Prostate gland (tissue), 2 donors: ENCODE results near the gene UVSSA. TPM values are rescaled to one million over a fixed set of nuclear protein-coding genes. Genes with fewer than 3 reads are reported as not detected.
A peak's percentile ranks its signal among the peaks of the same experiment; 100 is the strongest.

Experiments used
- DNase-seq: peaks from one replicate; pipeline ENCODE4 v3.0.0-alpha.2; 2019; ENCODE audit warnings: low spot score
- H3K27ac ChIP-seq, 2 donors: fragments of 200-600 bp; sonication (generic); 2 replicates each; pipeline ENCODE4 v1.5.1; 2017 to 2019
- H3K27me3 ChIP-seq: fragments of 200-600 bp; sonication (generic); replicated peaks from 2 replicates; pipeline ENCODE4 v1.5.1; 2019; ENCODE audit not compliant: insufficient read depth
- H3K36me3 ChIP-seq, 2 donors: fragments of 200-600 bp; sonication (generic); 1 replicate in 1 of 2; 2 replicates in 1 of 2; pipeline versions ENCODE4 v1.5.1 to v1.8.1; 2017 to 2019
- H3K4me1 ChIP-seq: fragments of 200-600 bp; sonication (generic); replicated peaks from 2 replicates; pipeline ENCODE4 v1.5.1; 2019
- H3K4me3 ChIP-seq, 2 donors: fragments of 200-600 bp; sonication (generic); 2 replicates each; pipeline ENCODE4 v1.5.1; 2017 to 2019
- H3K9me3 ChIP-seq: fragments of 200-600 bp; sonication (generic); 2 replicates; pipeline ENCODE4 v1.5.1; 2017
- POLR2A ChIP-seq: fragments of 450-650 bp; IDR thresholded peaks from one replicate; pipeline ENCODE4 v1.6.1; 2016; ENCODE audit warnings: antibody characterized with exemption, mild to moderate bottlenecking
- POLR2AphosphoS5 ChIP-seq: sonication (generic); formaldehyde crosslinking; IDR thresholded peaks from one replicate; pipeline ENCODE4 v1.6.1; 2017; ENCODE audit warnings: antibody characterized with exemption
- WGBS: methylation state at CpG from one replicate; pipeline ENCODE4 v1.1.5; 2018; 5-methylcytosine and 5-hydroxymethylcytosine counted together
- intact Hi-C: fragments of 100-400 bp; cut with DNase I; formaldehyde crosslinking; loops from one replicate; pipeline ENCODE4 v1.14.2; 2022
- total RNA-seq, 2 donors: library from RNA; depleted of rRNA; stranded (reverse); fragments of >200 nt; gene quantifications; one replicate each; pipeline ENCODE4 v1.1.0, GENCODE V29; 2016
- TF ChIP-seq, protein P1 (sequence below), 4 experiments: fragments of 200-600 bp in 2 of 4; fragments of 450-650 bp in 2 of 4; sonication (generic) in 2 of 4; IDR thresholded peaks; 1 replicate in 3 of 4; 2 replicates in 1 of 4; pipeline ENCODE4 v1.5.1; 2016 to 2019; ENCODE audit warnings: antibody characterized with exemption in 4 of 4, mild to moderate bottlenecking in 2 of 4, moderate library complexity in 2 of 4

The UVSSA gene
- total RNA-seq, 2 donors from 2014 or later: 20.8 to 47.9 TPM

DNA sequence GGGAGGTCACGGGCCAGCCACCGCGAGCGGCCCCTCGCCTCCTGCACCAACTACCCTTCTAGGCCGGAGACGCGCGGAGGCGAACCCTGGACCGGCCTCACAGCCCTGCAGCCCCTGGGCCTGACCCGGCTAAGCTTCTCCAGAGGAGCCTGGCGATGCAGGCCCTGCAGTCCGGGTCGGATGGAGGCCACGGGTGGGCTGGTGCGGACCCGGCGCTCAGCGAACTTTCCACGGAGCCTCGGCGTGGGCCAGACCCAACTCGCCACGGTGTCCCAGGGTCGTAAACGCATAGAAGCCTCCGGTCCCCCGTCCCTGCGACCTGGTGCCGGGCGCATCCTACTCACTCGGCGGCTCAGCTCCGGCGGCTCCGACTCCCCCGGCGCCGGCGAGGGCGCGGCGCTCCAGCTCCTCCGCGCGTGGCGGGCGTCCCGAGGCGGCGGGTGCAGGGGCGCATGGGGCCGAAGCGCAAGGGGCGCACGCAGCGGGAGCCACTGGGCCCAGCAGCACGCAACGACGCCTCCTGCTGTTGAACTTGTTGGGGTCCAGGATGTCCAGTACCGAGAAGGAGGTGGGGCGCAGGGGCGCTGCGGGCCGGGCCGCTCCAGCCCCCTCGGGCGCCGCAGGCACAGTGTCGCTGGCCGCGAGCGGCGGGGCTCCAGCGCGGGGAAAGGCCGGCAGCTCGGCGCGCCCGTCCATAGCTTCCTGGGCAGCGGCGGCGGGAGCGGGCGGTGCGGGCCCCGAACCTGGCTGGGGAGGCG, 58.8 kb downstream of the UVSSA start:
- H3K4me3 ChIP-seq: no peak overlapping the region
- peaks cover 6% of the 10 kb centered on the region for H3K4me1 ChIP-seq
- no peaks in the 10 kb centered on the region for H3K9me3 ChIP-seq
- no peak overlapping the region for H3K27ac ChIP-seq
- H3K36me3 ChIP-seq: no peaks in the 10 kb centered on the region
- TF ChIP-seq POLR2AphosphoS5 (no peak), POLR2A (no peak)
- TF ChIP-seq, protein P1, sequence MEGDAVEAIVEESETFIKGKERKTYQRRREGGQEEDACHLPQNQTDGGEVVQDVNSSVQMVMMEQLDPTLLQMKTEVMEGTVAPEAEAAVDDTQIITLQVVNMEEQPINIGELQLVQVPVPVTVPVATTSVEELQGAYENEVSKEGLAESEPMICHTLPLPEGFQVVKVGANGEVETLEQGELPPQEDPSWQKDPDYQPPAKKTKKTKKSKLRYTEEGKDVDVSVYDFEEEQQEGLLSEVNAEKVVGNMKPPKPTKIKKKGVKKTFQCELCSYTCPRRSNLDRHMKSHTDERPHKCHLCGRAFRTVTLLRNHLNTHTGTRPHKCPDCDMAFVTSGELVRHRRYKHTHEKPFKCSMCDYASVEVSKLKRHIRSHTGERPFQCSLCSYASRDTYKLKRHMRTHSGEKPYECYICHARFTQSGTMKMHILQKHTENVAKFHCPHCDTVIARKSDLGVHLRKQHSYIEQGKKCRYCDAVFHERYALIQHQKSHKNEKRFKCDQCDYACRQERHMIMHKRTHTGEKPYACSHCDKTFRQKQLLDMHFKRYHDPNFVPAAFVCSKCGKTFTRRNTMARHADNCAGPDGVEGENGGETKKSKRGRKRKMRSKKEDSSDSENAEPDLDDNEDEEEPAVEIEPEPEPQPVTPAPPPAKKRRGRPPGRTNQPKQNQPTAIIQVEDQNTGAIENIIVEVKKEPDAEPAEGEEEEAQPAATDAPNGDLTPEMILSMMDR (IDR thresholded peaks at IDR 0.05): no peak
- WGBS: 5% methylated on average over 68 of the region's 90 CpGs
- intact Hi-C loops: no loop called here
- peaks cover 85% of the 10 kb centered on the region for H3K27me3 ChIP-seq
- peak; percentile 2 for DNase-seq

DNA sequence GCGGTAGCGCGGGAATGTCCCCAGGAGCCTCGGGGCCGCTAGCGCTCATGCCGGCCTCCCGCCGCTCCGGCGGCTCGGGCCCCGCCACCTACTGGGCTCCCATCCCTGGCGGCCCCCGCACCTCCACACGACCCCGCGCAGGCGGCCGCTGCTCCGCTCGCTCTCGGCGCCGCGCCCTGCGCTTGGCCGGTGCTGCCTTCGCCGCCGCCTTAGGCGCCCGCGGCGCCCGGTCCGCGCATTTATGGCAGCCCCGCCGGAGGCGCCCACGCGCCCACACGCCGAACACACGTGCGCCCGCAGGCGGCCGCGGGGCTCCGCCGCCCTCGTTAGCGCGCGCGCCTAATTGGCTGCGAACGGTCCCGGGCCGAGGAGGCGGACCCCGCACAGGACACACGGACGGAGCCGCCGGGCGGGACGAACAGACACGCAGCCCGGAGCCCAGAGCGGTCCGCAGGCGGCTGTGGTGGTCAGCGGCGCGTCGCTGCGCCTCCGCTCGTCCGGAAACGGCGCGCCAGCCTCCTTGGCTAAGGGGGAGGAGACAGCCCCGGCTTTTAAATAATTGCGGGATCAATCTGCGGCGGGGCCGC, 59.5 kb downstream of the UVSSA start, which contains the start of gene NKX1-1:
Gene NKX1-1, minus strand, starts transcription at position 49 of the 587 bp plus-strand sequence. Its CDS starts 0 bp downstream, at position 49.
- Histone ChIP-seq H3K27ac (no peak within 1 kb of the TSS), H3K4me3 (no peak within 1 kb of the TSS), H3K36me3 (no peaks in the 10 kb centered on the region), H3K9me3 (no peaks in the 10 kb centered on the region), H3K4me1 (peaks cover 6% of the 10 kb centered on the region), H3K27me3 (peaks cover 83% of the 10 kb centered on the region)
- intact Hi-C loops: no loop called here
- WGBS: 0% methylated on average over 5 of the region's 91 CpGs
- DNase-seq: peak; percentile 3
- TF ChIP-seq POLR2A (no peak), POLR2AphosphoS5 (no peak)
- TF ChIP-seq, protein P1 (IDR thresholded peaks at IDR 0.05): no peak

DNA sequence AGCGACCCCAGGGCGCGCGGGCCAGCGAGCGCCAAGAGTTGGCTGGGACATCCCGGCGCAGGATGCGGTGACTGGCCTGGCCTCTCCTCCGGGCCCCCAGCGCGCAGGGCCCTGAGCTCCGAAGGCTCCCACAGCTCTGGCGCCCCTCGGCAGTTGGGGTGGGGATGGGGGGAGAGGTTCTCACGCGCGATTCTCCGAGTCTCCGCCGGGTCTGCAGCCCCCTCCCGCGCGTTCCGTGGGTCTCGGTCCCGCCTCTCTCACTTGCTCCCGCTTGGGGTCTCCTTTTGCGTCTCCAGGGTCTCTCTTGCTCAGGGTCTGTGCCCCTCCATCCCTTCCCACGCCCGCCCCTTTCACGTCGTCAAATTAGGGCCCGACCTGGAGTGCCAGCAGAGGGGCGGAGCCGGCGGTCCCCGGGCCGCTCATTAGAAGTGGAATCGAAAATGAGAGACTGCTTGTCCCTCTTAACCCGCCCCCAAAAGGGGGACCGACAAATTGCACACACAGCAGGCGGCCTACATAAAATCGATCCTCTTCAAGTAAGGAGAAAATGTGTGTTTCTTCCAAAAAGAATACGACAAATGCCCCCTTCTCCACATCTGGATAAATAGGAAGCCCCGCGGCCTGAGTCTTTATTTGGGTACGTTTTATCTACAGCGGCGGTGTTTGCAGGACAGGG, 60.1 kb downstream of the UVSSA start:
- intact Hi-C loops: no loop called here
- peaks cover 84% of the 10 kb centered on the region for H3K27me3 ChIP-seq
- H3K4me3 ChIP-seq: no peak overlapping the region
- no peaks in the 10 kb centered on the region for H3K9me3 ChIP-seq
- peak; percentile 2 for DNase-seq
- H3K36me3 ChIP-seq: no peaks in the 10 kb centered on the region
- TF ChIP-seq, protein P1 (IDR thresholded peaks at IDR 0.05): no peak
- no peak for TF ChIP-seq POLR2AphosphoS5
- WGBS: 8% methylated on average over 36 of the region's 50 CpGs
- H3K27ac ChIP-seq: no peak overlapping the region
- H3K4me1 ChIP-seq: peaks cover 5% of the 10 kb centered on the region

DNA sequence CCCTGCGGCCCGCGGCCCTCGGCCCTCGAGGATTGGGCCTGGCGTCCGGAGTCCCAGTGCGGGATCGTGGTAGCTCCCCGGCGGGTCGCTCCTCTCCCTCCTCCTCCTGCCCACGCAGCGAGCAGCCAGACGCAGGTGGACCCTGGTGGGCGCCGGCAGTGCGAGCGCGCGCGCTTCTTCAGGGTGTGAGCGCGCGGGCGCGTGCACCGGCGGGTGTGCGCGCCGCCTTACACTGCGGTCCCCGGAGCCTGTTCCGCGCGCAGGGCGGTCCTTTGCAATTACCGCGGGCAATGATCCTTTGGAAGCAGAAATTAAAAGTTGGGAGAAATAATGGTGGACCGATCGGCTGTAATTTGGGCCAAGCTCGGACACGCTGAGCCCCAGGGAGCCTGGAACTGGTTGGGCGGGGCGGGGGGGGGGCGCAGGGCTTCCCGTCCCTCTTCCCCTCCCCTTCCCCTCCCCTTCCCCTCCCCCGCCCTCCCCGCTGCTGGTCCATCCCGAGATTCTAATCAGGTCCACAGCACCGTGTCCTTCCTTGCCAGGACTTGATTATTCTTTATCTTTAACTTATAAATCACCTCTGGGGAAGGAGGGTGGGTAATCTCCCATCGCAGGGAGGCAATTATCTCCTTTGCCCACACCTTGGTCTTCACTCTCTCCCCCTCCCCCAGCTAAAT, 60.8 kb downstream of the UVSSA start:
- Histone ChIP-seq H3K36me3 (no peaks in the 10 kb centered on the region), H3K4me1 (no peaks in the 10 kb centered on the region), H3K4me3 (no peak overlapping the region), H3K9me3 (no peaks in the 10 kb centered on the region), H3K27me3 (peaks cover 83% of the 10 kb centered on the region), H3K27ac (no peak overlapping the region)
- DNase-seq: no peak
- intact Hi-C loops: no loop called here
- 3% methylated on average over 36 of the region's 53 CpGs for WGBS
- TF ChIP-seq, protein P1 (IDR thresholded peaks at IDR 0.05): no peak
- TF ChIP-seq POLR2A (no peak), POLR2AphosphoS5 (no peak)
